T-helper 2 cell (primary cell): ENCODE measurements around the gene TBK1.

Experiments used
- DNase-seq, 5 experiments: peaks; one replicate each; pipeline versions ENCODE4 v3.0.0 to v3.0.0-alpha.2; 2012 to 2022
- total RNA-seq, 2 donors: gene quantifications; one replicate each; lab custom pipeline; 2026; lab: John Stamatoyannopoulos, UW

The TBK1 gene
- total RNA-seq, result 38.0 to 53.3 reads per million in 2 donors

- DNase-seq, result peak; percentile 32 to 72 (median 36)
These were observed at the start of gene TBK1 for GRCh38 chr12:64451687-64452558. Gene TBK1, plus strand, starts transcription at chr12:64452120. Its CDS starts 3,751 bp downstream, at chr12:64455871.

GRCh38 chr12:64402181-64402580 is 49.7 kb upstream of the TBK1 start:
- no peak for DNase-seq

GRCh38 chr12:64403707-64404469 is 48.0 kb upstream of the TBK1 start, which contains the start of gene XPOT:
Gene XPOT, plus strand, starts transcription at chr12:64404392. Its CDS starts 5,644 bp downstream, at chr12:64410036.
- DNase-seq, result peak; percentile 79 to 99 (median 91)

GRCh38 chr12:64404470-64405256 is 47.3 kb upstream of the TBK1 start:
- peak in 4 of 5 experiments; percentile 18 to 67 (median 41) for DNase-seq

- DNase-seq, result no peak
These were observed 44.3 kb upstream of the TBK1 start for GRCh38 chr12:64407342-64408223.

- DNase-seq, result no peak
These were observed 40.5 kb upstream of the TBK1 start for GRCh38 chr12:64411427-64411826.

GRCh38 chr12:64412459-64412858 is 39.5 kb upstream of the TBK1 start:
- no peak for DNase-seq

- DNase-seq, result no peak
These were observed 38.0 kb upstream of the TBK1 start for GRCh38 chr12:64413884-64414283.

GRCh38 chr12:64418209-64418608 is 33.7 kb upstream of the TBK1 start:
- no peak for DNase-seq

- no peak for DNase-seq
These were observed 32.2 kb upstream of the TBK1 start for GRCh38 chr12:64419696-64420095.

GRCh38 chr12:64427988-64428387 is 23.9 kb upstream of the TBK1 start:
- DNase-seq, result no peak

GRCh38 chr12:64428956-64429355 is 23.0 kb upstream of the TBK1 start:
- DNase-seq, result no peak

- no peak for DNase-seq
These were observed 21.0 kb upstream of the TBK1 start for GRCh38 chr12:64430886-64431285.

- no peak for DNase-seq
These were observed 20.1 kb upstream of the TBK1 start for GRCh38 chr12:64431791-64432190.

- DNase-seq, result no peak
These were observed 18.0 kb upstream of the TBK1 start for GRCh38 chr12:64433915-64434314.

GRCh38 chr12:64440100-64440499 is 11.8 kb upstream of the TBK1 start:
- no peak for DNase-seq

GRCh38 chr12:64445490-64445889 is 6.4 kb upstream of the TBK1 start:
- DNase-seq, result no peak

GRCh38 chr12:64446295-64446694 is 5.6 kb upstream of the TBK1 start:
- DNase-seq, result no peak

- DNase-seq, result no peak
These were observed 1.8 kb upstream of the TBK1 start for GRCh38 chr12:64450057-64450640.

- DNase-seq, result no peak
These were observed 1.0 kb upstream of the TBK1 start for GRCh38 chr12:64450711-64451486.
